Measurements from ENCODE around the gene TNXB. TPM values are rescaled to one million over a fixed set of nuclear protein-coding genes. Genes with fewer than 3 reads are reported as not detected.
"Not testable (repeated sequence)": the region's sequence is repeated elsewhere in the genome, so short reads cannot be mapped to it uniquely, and the experiment has no call there.

TNXB gene
- total RNA-seq, 2 donors from 2014 or later, result 4.0 to 9.3 TPM

- not testable (repeated sequence) for H3K4me3 Mint-ChIP-seq; H3K4me1 ChIP-seq (ENCODE audit: control insufficient read depth, insufficient read depth, low read length); H3K27me3 Mint-ChIP-seq (ENCODE audit: insufficient read depth); H3K27ac Mint-ChIP-seq; H3K27ac ChIP-seq (ENCODE audit: low read depth, low read length); H3K27me3 ChIP-seq (ENCODE audit: control insufficient read depth, insufficient read depth, low read length, poor library complexity, severe bottlenecking); H3K4me3 ChIP-seq (ENCODE audit: low read length); DNase-seq; H3K36me3 Mint-ChIP-seq (ENCODE audit: low read depth); H3K9me3 Mint-ChIP-seq; H3K36me3 ChIP-seq (ENCODE audit: control insufficient read depth, insufficient read depth, low read length); H3K9ac ChIP-seq (ENCODE audit: extremely low read depth, low read length, poor library complexity, severe bottlenecking); H3K9me3 ChIP-seq (ENCODE audit: control insufficient read depth, low read length); H3K4me1 Mint-ChIP-seq
- 93% methylated on average over 11 of the region's 43 CpGs; no CpG with 5 or more reads in 1 of the 2 experiments for WGBS, 2 experiments (ENCODE audit: insufficient coverage in 1 of 2, insufficient read length in 1 of 2)
These were observed 68.7 kb downstream of the TNXB start for GRCh38 chr6:32040299-32041049.

GRCh38 chr6:32039321-32040274, 69.5 kb downstream of the TNXB start:
- not testable (repeated sequence) for H3K4me1 ChIP-seq (ENCODE audit: control insufficient read depth, insufficient read depth, low read length); H3K27ac Mint-ChIP-seq; H3K4me3 Mint-ChIP-seq; H3K27me3 Mint-ChIP-seq (ENCODE audit: insufficient read depth); H3K4me3 ChIP-seq (ENCODE audit: low read length); H3K36me3 Mint-ChIP-seq (ENCODE audit: low read depth); H3K27me3 ChIP-seq (ENCODE audit: control insufficient read depth, insufficient read depth, low read length, poor library complexity, severe bottlenecking); H3K9me3 ChIP-seq (ENCODE audit: control insufficient read depth, low read length); H3K9me3 Mint-ChIP-seq; H3K4me1 Mint-ChIP-seq; H3K27ac ChIP-seq (ENCODE audit: low read depth, low read length); H3K36me3 ChIP-seq (ENCODE audit: control insufficient read depth, insufficient read depth, low read length); H3K9ac ChIP-seq (ENCODE audit: extremely low read depth, low read length, poor library complexity, severe bottlenecking); DNase-seq
- 83 to 90% methylated on average over 13 to 19 of the region's 24 CpGs for WGBS, 2 experiments (ENCODE audit: insufficient coverage in 1 of 2, insufficient read length in 1 of 2)

GRCh38 chr6:32038878-32039277, 70.3 kb downstream of the TNXB start:
- not testable (repeated sequence) for H3K27ac ChIP-seq (ENCODE audit: low read depth, low read length); H3K4me3 Mint-ChIP-seq; H3K36me3 Mint-ChIP-seq (ENCODE audit: low read depth); H3K27me3 Mint-ChIP-seq (ENCODE audit: insufficient read depth); H3K9me3 ChIP-seq (ENCODE audit: control insufficient read depth, low read length); H3K4me1 ChIP-seq (ENCODE audit: control insufficient read depth, insufficient read depth, low read length); H3K4me1 Mint-ChIP-seq; H3K4me3 ChIP-seq (ENCODE audit: low read length); H3K27ac Mint-ChIP-seq; H3K9me3 Mint-ChIP-seq; DNase-seq; H3K27me3 ChIP-seq (ENCODE audit: control insufficient read depth, insufficient read depth, low read length, poor library complexity, severe bottlenecking); H3K9ac ChIP-seq (ENCODE audit: extremely low read depth, low read length, poor library complexity, severe bottlenecking); H3K36me3 ChIP-seq (ENCODE audit: control insufficient read depth, insufficient read depth, low read length)
- WGBS, 2 experiments (ENCODE audit: insufficient coverage in 1 of 2, insufficient read length in 1 of 2), result 80% methylated on average over 2 of the region's 5 CpGs; no CpG with 5 or more reads in 1 of the 2 experiments

GRCh38 chr6:32037598-32038524, 71.3 kb downstream of the TNXB start, which contains the start of gene CYP21A2:
Gene CYP21A2 (plus strand): TSS chr6:32038415. CDS start chr6:32038423, 8 bp downstream.
- H3K36me3 ChIP-seq (ENCODE audit: control insufficient read depth, insufficient read depth, low read length); H3K4me3 ChIP-seq (ENCODE audit: low read length); H3K27me3 ChIP-seq (ENCODE audit: control insufficient read depth, insufficient read depth, low read length, poor library complexity, severe bottlenecking); H3K27ac Mint-ChIP-seq; H3K27ac ChIP-seq (ENCODE audit: low read depth, low read length); H3K36me3 Mint-ChIP-seq (ENCODE audit: low read depth); H3K27me3 Mint-ChIP-seq (ENCODE audit: insufficient read depth); H3K9ac ChIP-seq (ENCODE audit: extremely low read depth, low read length, poor library complexity, severe bottlenecking); H3K4me3 Mint-ChIP-seq; DNase-seq; H3K4me1 ChIP-seq (ENCODE audit: control insufficient read depth, insufficient read depth, low read length); H3K4me1 Mint-ChIP-seq; H3K9me3 ChIP-seq (ENCODE audit: control insufficient read depth, low read length); H3K9me3 Mint-ChIP-seq: not testable (repeated sequence)
- WGBS, 2 experiments (ENCODE audit: insufficient coverage in 1 of 2, insufficient read length in 1 of 2), result 88 to 91% methylated on average over 2 to 12 of the region's 19 CpGs

- DNase-seq; H3K36me3 Mint-ChIP-seq (ENCODE audit: low read depth); H3K36me3 ChIP-seq (ENCODE audit: control insufficient read depth, insufficient read depth, low read length); H3K4me1 ChIP-seq (ENCODE audit: control insufficient read depth, insufficient read depth, low read length); H3K27ac ChIP-seq (ENCODE audit: low read depth, low read length); H3K9ac ChIP-seq (ENCODE audit: extremely low read depth, low read length, poor library complexity, severe bottlenecking); H3K9me3 Mint-ChIP-seq; H3K4me1 Mint-ChIP-seq; H3K4me3 ChIP-seq (ENCODE audit: low read length); H3K27me3 ChIP-seq (ENCODE audit: control insufficient read depth, insufficient read depth, low read length, poor library complexity, severe bottlenecking); H3K27ac Mint-ChIP-seq; H3K9me3 ChIP-seq (ENCODE audit: control insufficient read depth, low read length); H3K27me3 Mint-ChIP-seq (ENCODE audit: insufficient read depth); H3K4me3 Mint-ChIP-seq: not testable (repeated sequence)
- WGBS, 2 experiments (ENCODE audit: insufficient coverage in 1 of 2, insufficient read length in 1 of 2), result 95 to 96% methylated on average over 4 to 5 of the region's 5 CpGs
These were observed 72.0 kb downstream of the TNXB start for GRCh38 chr6:32037136-32037535.

GRCh38 chr6:32035283-32036013, 73.7 kb downstream of the TNXB start:
- H3K4me1 Mint-ChIP-seq; H3K36me3 Mint-ChIP-seq (ENCODE audit: low read depth); H3K4me3 Mint-ChIP-seq; H3K9me3 Mint-ChIP-seq; DNase-seq; H3K36me3 ChIP-seq (ENCODE audit: control insufficient read depth, insufficient read depth, low read length); H3K27me3 Mint-ChIP-seq (ENCODE audit: insufficient read depth); H3K9me3 ChIP-seq (ENCODE audit: control insufficient read depth, low read length); H3K9ac ChIP-seq (ENCODE audit: extremely low read depth, low read length, poor library complexity, severe bottlenecking); H3K27me3 ChIP-seq (ENCODE audit: control insufficient read depth, insufficient read depth, low read length, poor library complexity, severe bottlenecking); H3K27ac ChIP-seq (ENCODE audit: low read depth, low read length); H3K4me1 ChIP-seq (ENCODE audit: control insufficient read depth, insufficient read depth, low read length); H3K4me3 ChIP-seq (ENCODE audit: low read length); H3K27ac Mint-ChIP-seq: not testable (repeated sequence)
- no CpG with 5 or more reads among the region's 16 CpGs for WGBS, 2 experiments (ENCODE audit: insufficient coverage in 1 of 2, insufficient read length in 1 of 2)

Data from endodermal cell (in vitro differentiated cells).